ENCODE data around the gene SNX8.

SNX8 gene

GRCh38 chr7:2258661-2259365 is 55.4 kb downstream of the SNX8 start:
- DNase-seq = no peak

- no peak for DNase-seq
These were observed 56.6 kb downstream of the SNX8 start for GRCh38 chr7:2257651-2258050.

GRCh38 chr7:2257046-2257551 is 57.1 kb downstream of the SNX8 start:
- no peak for DNase-seq

- no peak for DNase-seq
These were observed 57.8 kb downstream of the SNX8 start for GRCh38 chr7:2256306-2257045.

DNA sequence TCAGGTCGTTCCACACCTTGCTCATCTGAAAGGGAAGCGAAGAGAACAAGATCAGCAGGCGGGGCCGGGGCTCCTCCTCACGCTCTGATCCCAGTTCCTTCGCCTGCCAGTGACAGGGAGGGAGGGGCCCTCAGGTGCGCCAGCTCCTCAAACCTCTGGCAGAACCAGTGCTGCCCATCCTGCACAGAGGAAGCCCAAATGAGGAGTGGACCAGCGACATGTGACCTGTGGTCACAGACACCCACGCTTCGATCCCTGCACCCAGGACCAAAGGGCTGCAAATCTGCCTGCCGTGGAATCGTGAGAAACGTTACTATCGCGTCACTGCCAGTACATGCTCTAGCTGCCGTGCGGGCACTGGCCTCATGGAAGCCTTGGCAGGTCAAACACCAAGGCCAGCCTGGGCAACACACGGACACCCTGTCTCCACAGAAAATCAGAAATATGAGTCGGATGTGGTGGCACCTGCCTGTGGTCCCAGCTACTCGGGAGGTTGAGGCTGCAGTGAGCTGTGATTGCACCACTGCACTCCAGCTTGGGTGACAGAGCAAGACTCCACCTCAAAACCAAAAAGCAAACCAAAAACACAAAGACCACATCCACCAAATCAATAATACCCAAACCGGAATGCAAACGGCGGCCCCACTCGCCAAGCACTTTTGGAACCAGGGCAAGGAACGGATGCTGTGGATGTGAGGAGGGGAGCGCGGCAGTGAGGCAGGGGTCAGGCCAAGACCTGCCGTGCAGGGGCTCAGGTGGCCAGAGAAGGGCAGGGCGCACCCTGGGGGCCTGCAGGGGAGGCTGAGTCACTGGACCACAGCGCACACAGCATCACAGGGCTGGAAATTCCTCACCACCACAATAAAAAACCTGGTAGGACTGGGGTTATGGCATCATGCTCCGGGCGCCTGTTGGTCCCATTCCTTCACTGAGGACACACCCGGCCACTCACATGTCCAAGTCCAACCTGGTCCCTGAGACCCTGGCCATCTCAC is 58.8 kb downstream of the SNX8 start:
- no peak for DNase-seq

- DNase-seq = no peak
These were observed 59.7 kb downstream of the SNX8 start for GRCh38 chr7:2254429-2255144.

- DNase-seq = no peak
These were observed 60.6 kb downstream of the SNX8 start for GRCh38 chr7:2253525-2254244.

GRCh38 chr7:2253021-2253420 is 61.2 kb downstream of the SNX8 start:
- DNase-seq = no peak

DNA sequence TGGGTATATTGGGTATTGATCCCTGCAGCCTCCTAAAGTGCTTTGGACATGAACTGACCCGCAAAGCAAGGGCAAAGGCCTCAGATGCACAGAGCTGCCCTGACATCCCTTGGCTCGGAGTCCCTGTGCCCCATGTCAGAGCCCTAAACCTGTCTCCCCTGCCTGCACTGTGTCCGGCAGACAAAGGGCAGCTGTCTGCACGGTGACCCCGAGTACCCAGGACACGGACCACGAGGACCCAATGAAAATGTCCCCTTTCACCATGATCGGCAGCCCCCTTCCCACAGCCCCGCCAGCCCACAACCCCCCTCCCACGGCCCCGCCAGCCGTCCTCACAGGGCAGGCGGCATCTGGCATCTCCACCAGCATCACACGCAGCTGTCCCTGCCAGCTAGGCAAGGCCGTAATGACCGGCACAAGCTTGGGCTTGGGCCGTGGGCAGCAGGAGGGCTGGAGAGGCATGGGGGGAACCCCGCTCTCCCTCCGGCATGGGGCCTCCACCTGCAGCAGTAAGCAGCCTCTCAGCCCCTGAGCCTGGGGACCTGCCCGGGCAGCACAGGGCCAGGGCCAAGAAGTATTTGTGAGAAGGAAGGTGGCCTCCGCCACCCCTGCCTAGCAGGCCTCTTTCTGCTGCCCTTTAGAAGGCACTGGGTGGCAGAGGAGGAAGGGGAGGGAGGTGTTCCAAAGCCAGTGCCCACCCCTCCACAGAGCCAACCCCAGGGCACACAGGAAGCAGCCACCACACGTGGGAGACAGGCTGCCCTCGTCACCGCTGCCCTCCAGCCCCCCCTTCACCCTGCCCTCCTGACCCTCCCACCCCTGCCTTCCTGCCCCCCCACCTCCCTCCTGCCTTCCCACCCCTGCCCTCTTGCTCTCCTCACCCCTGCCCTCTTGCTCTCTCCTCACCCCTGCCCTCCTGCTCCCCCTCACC is 62.1 kb downstream of the SNX8 start:
- DNase-seq = no peak

DNA sequence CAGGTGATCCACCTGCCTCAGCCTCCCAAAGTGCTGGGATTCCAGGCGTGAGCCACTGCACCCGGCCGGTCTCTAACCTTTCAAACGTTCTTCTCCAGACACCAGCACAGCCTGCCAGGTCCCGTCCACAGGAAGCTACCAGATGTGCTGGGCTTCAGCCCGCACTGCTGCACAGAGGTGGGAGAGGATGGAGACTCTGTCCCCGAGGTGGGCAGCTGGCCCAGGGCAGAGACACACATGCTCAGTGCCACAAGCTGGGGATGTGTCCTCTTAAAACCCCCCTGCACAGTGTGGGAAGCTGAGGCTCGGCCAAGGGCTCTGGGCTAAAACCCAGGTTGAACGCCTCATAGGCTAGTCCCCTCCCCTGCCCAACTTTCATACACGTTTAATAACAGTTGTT is 62.9 kb downstream of the SNX8 start:
- no peak for DNase-seq

DNA sequence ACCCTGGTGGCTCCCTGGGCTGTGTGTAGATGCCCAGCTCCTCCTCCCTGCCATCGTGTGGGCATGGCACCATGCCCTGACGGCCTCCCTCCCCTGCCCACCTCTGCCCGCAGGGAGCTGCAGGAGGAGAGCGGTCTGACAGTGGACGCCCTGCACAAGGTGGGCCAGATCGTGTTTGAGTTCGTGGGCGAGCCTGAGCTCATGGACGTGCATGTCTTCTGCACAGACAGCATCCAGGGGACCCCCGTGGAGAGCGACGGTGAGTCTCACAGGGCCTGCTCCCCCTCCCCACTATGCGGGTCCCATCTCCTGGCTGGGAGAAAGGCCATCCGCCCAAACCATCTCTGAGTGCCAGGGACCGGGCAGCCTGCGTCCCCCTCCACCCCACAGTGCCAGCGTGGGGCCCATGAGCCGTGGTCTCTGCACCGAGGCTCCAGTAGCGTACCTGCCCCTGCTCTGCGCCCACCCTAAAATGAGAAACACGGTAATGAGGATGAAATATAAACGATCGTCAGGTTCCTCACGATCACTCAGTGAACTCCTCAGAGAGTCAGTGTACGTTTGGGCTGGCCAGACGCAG is 64.4 kb downstream of the SNX8 start:
- no peak for DNase-seq

- no peak for DNase-seq
These were observed 65.1 kb downstream of the SNX8 start for GRCh38 chr7:2248984-2249694.

- no peak for DNase-seq
These were observed 66.9 kb downstream of the SNX8 start for GRCh38 chr7:2247141-2247995.

- no peak for DNase-seq
These were observed 68.2 kb downstream of the SNX8 start for GRCh38 chr7:2245883-2246675.

- DNase-seq = no peak
These were observed 69.7 kb downstream of the SNX8 start for GRCh38 chr7:2244404-2244995.

- DNase-seq = no peak
These were observed 70.8 kb downstream of the SNX8 start for GRCh38 chr7:2243458-2243857.

All from NCI-H510A (cell line).